Neural cell (in vitro differentiated cells): ENCODE data around the gene CTNNA1. TPM values are rescaled to one million over a fixed set of nuclear protein-coding genes. Genes with fewer than 3 reads are reported as not detected.

Source experiments
- H2AFZ ChIP-seq: fragments of 200-600, 300-800 bp; sonication (generic), shearing (Covaris generic); 2 replicates; pipeline ENCODE4 v1.6.0; 2014; ENCODE audit warnings: low read depth, mild to moderate bottlenecking, antibody characterized with exemption, low read length, moderate library complexity
- H3F3A ChIP-seq: fragments of 200-600 bp; shearing (Covaris generic); 2 replicates; pipeline ENCODE4 v1.6.1; 2016; ENCODE audit warnings: mild to moderate bottlenecking, moderate library complexity, mixed read lengths, antibody characterized with exemption, low read length; ENCODE audit not compliant: insufficient read depth, poor library complexity, severe bottlenecking
- H3K27ac ChIP-seq: fragments of 200-600, 300-800 bp; sonication (generic), shearing (Covaris generic); 2 replicates; pipeline ENCODE4 v1.5.1; 2014; ENCODE audit warnings: mild to moderate bottlenecking, low read length, moderate library complexity
- H3K27me3 ChIP-seq: fragments of 300-800, 200-600 bp; sonication (generic), shearing (Covaris generic); 2 replicates; pipeline ENCODE4 v1.6.0; 2014; ENCODE audit warnings: mild to moderate bottlenecking, low read depth, low read length, moderate library complexity; ENCODE audit not compliant: insufficient read depth
- H3K36me3 ChIP-seq: fragments of 300-800, 200-600 bp; sonication (generic), shearing (Covaris generic); 2 replicates; pipeline ENCODE4 v1.5.1; 2014; ENCODE audit warnings: mild to moderate bottlenecking, antibody characterized with exemption, low read length, moderate library complexity; ENCODE audit not compliant: insufficient read depth
- H3K4me2 ChIP-seq: fragments of 300-800, 200-600 bp; sonication (generic), shearing (Covaris generic); 2 replicates; pipeline ENCODE4 v1.6.0; 2014; ENCODE audit warnings: mild to moderate bottlenecking, low read length
- H3K4me3 ChIP-seq: fragments of 300-800, 200-600 bp; sonication (generic), shearing (Covaris generic); 2 replicates; pipeline ENCODE4 v1.5.1; 2014; ENCODE audit warnings: mild to moderate bottlenecking, low read length, moderate library complexity
- H3K79me2 ChIP-seq: fragments of 200-600 bp; shearing (Covaris generic); replicated peaks from 2 replicates; pipeline ENCODE4 v1.6.0; 2014; ENCODE audit warnings: mild to moderate bottlenecking, low read length, moderate library complexity; ENCODE audit not compliant: insufficient read depth
- H3K9ac ChIP-seq: fragments of 300-800, 200-600 bp; sonication (generic), shearing (Covaris generic); 2 replicates; pipeline ENCODE4 v1.6.1; 2016; ENCODE audit warnings: mild to moderate bottlenecking, low read length, mixed read lengths
- H3K9me2 ChIP-seq: fragments of 200-600 bp; shearing (Covaris generic); 2 replicates; pipeline ENCODE4 v1.6.1; 2016; ENCODE audit warnings: mild to moderate bottlenecking, low read length, mixed read lengths; ENCODE audit not compliant: insufficient read depth
- H3K9me3 ChIP-seq: fragments of 200-600, 300-800 bp; sonication (generic), shearing (Covaris generic); 2 replicates; pipeline ENCODE4 v1.6.1; 2016; ENCODE audit warnings: mild to moderate bottlenecking, mixed run types, low read length, moderate library complexity, mixed read lengths
- H4K20me1 ChIP-seq: fragments of 200-600 bp; shearing (Covaris generic); 2 replicates; pipeline ENCODE4 v1.6.1; 2016; ENCODE audit warnings: mild to moderate bottlenecking, mixed run types; ENCODE audit not compliant: insufficient read depth
- EP300 ChIP-seq: fragments of 450-650 bp; conservative IDR thresholded peaks from 2 replicates; pipeline ENCODE4 v1.6.1; 2014; ENCODE audit warnings: antibody characterized with exemption, mild to moderate bottlenecking, moderate library complexity; ENCODE audit not compliant: poor library complexity, severe bottlenecking
- EZH2 ChIP-seq: fragments of 200-600, 300-800 bp; shearing (Covaris generic), sonication (generic); IDR thresholded peaks from 2 replicates; pipeline ENCODE4 v1.6.1; 2014; ENCODE audit warnings: antibody characterized with exemption, low read length, borderline replicate concordance, mild to moderate bottlenecking; ENCODE audit not compliant: insufficient read depth, poor library complexity, severe bottlenecking
- MXI1 ChIP-seq: fragments of 450-650 bp; conservative IDR thresholded peaks from 2 replicates; pipeline ENCODE4 v1.6.1; 2014; ENCODE audit warnings: antibody characterized with exemption, mild to moderate bottlenecking; ENCODE audit not compliant: poor library complexity, severe bottlenecking
- POLR2AphosphoS5 ChIP-seq: IDR thresholded peaks from 2 replicates; pipeline ENCODE4 v1.6.1; 2012
- RAD21 ChIP-seq: fragments of 450-650 bp; conservative IDR thresholded peaks from 2 replicates; pipeline ENCODE4 v1.6.1; 2014; ENCODE audit warnings: antibody characterized with exemption, mild to moderate bottlenecking, moderate library complexity
- REST ChIP-seq: IDR thresholded peaks from 2 replicates; pipeline ENCODE4 v1.6.1; 2012; ENCODE audit warnings: borderline replicate concordance
- SMC3 ChIP-seq: fragments of 450-650 bp; conservative IDR thresholded peaks from 2 replicates; pipeline ENCODE4 v1.6.1; 2014; ENCODE audit warnings: antibody characterized with exemption, mild to moderate bottlenecking, moderate library complexity; ENCODE audit not compliant: poor library complexity
- TAF1 ChIP-seq: IDR thresholded peaks from 2 replicates; pipeline ENCODE4 v1.6.1; 2012; ENCODE audit warnings: low read depth
- polyA plus RNA-seq: library from polyadenylated mRNA; depleted of rRNA; stranded (reverse); fragments of >200 nt; gene quantifications from 2 replicates; pipeline ENCODE4 v1.2.3, GENCODE V29; 2014
- TF ChIP-seq, protein P1 (sequence below): fragments of 450-650 bp; IDR thresholded peaks from 2 replicates; pipeline ENCODE4 v1.5.1; 2014; ENCODE audit warnings: antibody characterized with exemption, mild to moderate bottlenecking, moderate library complexity; ENCODE audit not compliant: poor library complexity, severe bottlenecking

CTNNA1 gene
- polyA plus RNA-seq, 1 donor from 2014 or later = 87.9 TPM

- H3K9me3 ChIP-seq = no peaks in the 10 kb centered on the region
- H3K27me3 ChIP-seq = no peaks in the 10 kb centered on the region
- TF ChIP-seq REST (no peak), EP300 (no peak), EZH2 (no peak), SMC3 (no peak), TAF1 (no peak), POLR2AphosphoS5 (no peak)
- no peaks in the 10 kb centered on the region for H4K20me1 ChIP-seq
- H3K4me2 ChIP-seq = no peak overlapping the region
- no peaks in the 10 kb centered on the region for H3K9me2 ChIP-seq
- no peaks in the 10 kb centered on the region for H3F3A ChIP-seq
- H2AFZ ChIP-seq = no peak overlapping the region
- no peaks in the 10 kb centered on the region for H3K79me2 ChIP-seq
- H3K9ac ChIP-seq = no peak overlapping the region
- H3K4me3 ChIP-seq = no peak overlapping the region
- no peak overlapping the region for H3K27ac ChIP-seq
- H3K36me3 ChIP-seq = no peaks in the 10 kb centered on the region
Measured at GRCh38 chr5:138949223-138949574, 196.0 kb downstream of the CTNNA1 start.

DNA sequence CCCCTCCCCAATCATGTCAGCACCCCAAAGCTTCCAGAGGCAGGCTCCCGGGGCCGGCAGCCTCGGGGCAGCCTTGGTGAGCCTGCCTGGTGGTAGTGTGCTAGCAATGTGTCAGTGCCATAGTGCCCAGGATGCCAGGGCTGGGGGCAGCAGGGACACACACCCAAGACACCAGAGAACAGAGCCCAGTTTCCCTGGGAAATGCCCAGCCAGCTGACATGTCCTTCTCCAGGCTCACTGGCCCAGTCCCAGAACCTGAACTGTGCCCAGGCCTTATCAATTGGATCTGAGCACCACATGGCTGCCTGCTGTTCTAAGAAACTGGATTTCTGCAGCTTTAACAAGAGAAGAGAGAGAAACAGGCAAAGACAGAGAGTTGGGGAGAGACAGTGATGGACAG lies 196.8 kb downstream of the CTNNA1 start:
- Histone ChIP-seq H3K4me2 (no peak overlapping the region), H3K4me3 (no peak overlapping the region), H3K79me2 (no peaks in the 10 kb centered on the region), H3K9ac (no peak overlapping the region), H3F3A (no peaks in the 10 kb centered on the region), H3K27ac (no peak overlapping the region), H3K9me3 (no peaks in the 10 kb centered on the region), H2AFZ (no peak overlapping the region), H3K36me3 (no peaks in the 10 kb centered on the region), H3K9me2 (no peaks in the 10 kb centered on the region), H3K27me3 (no peaks in the 10 kb centered on the region), H4K20me1 (no peaks in the 10 kb centered on the region)
- TF ChIP-seq MXI1 (no peak), POLR2AphosphoS5 (no peak), RAD21 (no peak), TAF1 (no peak), REST (no peak), SMC3 (no peak), EZH2 (no peak), EP300 (no peak)
- TF ChIP-seq, protein P1, sequence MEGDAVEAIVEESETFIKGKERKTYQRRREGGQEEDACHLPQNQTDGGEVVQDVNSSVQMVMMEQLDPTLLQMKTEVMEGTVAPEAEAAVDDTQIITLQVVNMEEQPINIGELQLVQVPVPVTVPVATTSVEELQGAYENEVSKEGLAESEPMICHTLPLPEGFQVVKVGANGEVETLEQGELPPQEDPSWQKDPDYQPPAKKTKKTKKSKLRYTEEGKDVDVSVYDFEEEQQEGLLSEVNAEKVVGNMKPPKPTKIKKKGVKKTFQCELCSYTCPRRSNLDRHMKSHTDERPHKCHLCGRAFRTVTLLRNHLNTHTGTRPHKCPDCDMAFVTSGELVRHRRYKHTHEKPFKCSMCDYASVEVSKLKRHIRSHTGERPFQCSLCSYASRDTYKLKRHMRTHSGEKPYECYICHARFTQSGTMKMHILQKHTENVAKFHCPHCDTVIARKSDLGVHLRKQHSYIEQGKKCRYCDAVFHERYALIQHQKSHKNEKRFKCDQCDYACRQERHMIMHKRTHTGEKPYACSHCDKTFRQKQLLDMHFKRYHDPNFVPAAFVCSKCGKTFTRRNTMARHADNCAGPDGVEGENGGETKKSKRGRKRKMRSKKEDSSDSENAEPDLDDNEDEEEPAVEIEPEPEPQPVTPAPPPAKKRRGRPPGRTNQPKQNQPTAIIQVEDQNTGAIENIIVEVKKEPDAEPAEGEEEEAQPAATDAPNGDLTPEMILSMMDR = no peak
